HCT116 (cell line): ENCODE measurements around the gene SMAD7.

Experiments used
- CBX3 ChIP-seq: IDR thresholded peaks from 2 replicates; pipeline ENCODE4 v1.6.1; 2012; ENCODE audit warnings: low read depth
- EZH2phosphoT487 ChIP-seq: fragments of 200-600 bp; IDR thresholded peaks from 2 replicates; pipeline ENCODE4 v1.6.1; 2018; ENCODE audit warnings: antibody characterized with exemption, borderline replicate concordance
- POLR2AphosphoS5 ChIP-seq: IDR thresholded peaks from 2 replicates; pipeline ENCODE4 v1.6.1; 2011; ENCODE audit warnings: mild to moderate bottlenecking, low read depth, low read length, moderate library complexity
- RAD21 ChIP-seq: IDR thresholded peaks from 2 replicates; pipeline ENCODE4 v1.6.1; 2012; ENCODE audit warnings: low read depth, mild to moderate bottlenecking
- TF ChIP-seq, protein P1 (sequence below), 3 experiments: fragments of 200-600 bp in 1 of 3; sonication (generic) in 1 of 3; IDR thresholded peaks in 2 of 3; conservative IDR thresholded peaks in 1 of 3; 2 replicates each; pipeline ENCODE4 v1.5.1; 2012 to 2017; ENCODE audit warnings: low read depth in 2 of 3, low read length in 2 of 3, antibody characterized with exemption in 1 of 3, borderline replicate concordance in 1 of 3, control low read depth in 1 of 3, mild to moderate bottlenecking in 1 of 3, mixed read lengths in 1 of 3, mixed run types in 1 of 3, moderate library complexity in 1 of 3; ENCODE audit not compliant: insufficient read depth in 1 of 3
- TF ChIP-seq, protein P2 (sequence below): IDR thresholded peaks from 2 replicates; pipeline ENCODE4 v1.6.1; 2012; ENCODE audit warnings: low read depth

DNA sequence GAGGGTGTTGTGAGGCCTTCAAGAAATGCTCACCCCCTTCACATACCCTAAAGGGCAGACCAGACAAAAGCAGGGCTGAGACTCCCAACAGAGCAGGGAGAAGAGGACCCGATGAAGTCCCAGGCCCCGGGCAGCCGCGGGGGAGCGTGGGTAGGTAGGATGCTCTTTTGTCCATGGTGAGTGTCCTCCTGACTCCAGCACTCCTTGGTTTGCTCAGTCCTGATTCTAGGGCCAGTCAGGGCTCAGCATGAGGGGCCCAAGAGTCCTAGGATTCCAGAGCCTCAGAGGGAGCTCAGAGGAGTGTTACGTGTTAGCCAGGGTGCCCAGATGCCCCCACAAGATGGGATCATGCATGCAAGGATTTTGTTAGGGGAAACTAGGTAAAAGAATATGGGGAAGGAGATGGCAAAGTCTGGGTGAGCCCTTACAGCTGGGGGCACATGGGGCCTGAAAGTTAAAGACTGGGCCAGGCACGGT lies 64.8 kb downstream of the SMAD7 start:
- TF ChIP-seq CBX3 (no peak), POLR2AphosphoS5 (no peak), RAD21 (no peak), EZH2phosphoT487 (no peak)
- TF ChIP-seq, protein P1, sequence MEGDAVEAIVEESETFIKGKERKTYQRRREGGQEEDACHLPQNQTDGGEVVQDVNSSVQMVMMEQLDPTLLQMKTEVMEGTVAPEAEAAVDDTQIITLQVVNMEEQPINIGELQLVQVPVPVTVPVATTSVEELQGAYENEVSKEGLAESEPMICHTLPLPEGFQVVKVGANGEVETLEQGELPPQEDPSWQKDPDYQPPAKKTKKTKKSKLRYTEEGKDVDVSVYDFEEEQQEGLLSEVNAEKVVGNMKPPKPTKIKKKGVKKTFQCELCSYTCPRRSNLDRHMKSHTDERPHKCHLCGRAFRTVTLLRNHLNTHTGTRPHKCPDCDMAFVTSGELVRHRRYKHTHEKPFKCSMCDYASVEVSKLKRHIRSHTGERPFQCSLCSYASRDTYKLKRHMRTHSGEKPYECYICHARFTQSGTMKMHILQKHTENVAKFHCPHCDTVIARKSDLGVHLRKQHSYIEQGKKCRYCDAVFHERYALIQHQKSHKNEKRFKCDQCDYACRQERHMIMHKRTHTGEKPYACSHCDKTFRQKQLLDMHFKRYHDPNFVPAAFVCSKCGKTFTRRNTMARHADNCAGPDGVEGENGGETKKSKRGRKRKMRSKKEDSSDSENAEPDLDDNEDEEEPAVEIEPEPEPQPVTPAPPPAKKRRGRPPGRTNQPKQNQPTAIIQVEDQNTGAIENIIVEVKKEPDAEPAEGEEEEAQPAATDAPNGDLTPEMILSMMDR (IDR thresholded peaks at IDR 0.05 in 2 of 3, conservative IDR thresholded peaks at IDR 0.05 in 1 of 3; ENCODE audit: borderline replicate concordance in 1 of 3, insufficient read depth in 1 of 3, low read depth in 2 of 3, low read length in 2 of 3): no peak
- TF ChIP-seq, protein P2, sequence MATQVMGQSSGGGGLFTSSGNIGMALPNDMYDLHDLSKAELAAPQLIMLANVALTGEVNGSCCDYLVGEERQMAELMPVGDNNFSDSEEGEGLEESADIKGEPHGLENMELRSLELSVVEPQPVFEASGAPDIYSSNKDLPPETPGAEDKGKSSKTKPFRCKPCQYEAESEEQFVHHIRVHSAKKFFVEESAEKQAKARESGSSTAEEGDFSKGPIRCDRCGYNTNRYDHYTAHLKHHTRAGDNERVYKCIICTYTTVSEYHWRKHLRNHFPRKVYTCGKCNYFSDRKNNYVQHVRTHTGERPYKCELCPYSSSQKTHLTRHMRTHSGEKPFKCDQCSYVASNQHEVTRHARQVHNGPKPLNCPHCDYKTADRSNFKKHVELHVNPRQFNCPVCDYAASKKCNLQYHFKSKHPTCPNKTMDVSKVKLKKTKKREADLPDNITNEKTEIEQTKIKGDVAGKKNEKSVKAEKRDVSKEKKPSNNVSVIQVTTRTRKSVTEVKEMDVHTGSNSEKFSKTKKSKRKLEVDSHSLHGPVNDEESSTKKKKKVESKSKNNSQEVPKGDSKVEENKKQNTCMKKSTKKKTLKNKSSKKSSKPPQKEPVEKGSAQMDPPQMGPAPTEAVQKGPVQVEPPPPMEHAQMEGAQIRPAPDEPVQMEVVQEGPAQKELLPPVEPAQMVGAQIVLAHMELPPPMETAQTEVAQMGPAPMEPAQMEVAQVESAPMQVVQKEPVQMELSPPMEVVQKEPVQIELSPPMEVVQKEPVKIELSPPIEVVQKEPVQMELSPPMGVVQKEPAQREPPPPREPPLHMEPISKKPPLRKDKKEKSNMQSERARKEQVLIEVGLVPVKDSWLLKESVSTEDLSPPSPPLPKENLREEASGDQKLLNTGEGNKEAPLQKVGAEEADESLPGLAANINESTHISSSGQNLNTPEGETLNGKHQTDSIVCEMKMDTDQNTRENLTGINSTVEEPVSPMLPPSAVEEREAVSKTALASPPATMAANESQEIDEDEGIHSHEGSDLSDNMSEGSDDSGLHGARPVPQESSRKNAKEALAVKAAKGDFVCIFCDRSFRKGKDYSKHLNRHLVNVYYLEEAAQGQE: no peak
